Measurements from ENCODE around the gene BBS9. TPM values are rescaled to one million over a fixed set of nuclear protein-coding genes. Genes with fewer than 3 reads are reported as not detected.

The BBS9 gene
- total and polyA plus RNA-seq, 12 donors, result 4.1 to 44.0 (median 10.0) TPM

- Histone ChIP-seq H3K9me3 (peaks cover 0 to 7% (median 0%) of the 10 kb centered on the region in 11 donors), H3K27me3 (no peaks in the 10 kb centered on the region), H3K4me3 (peak overlapping the region; percentile 56 to 81 (median 69)), H3K36me3 (no peaks in the 10 kb centered on the region), H3K27ac (peak overlapping the region in 2 of 10 donors; percentile 87), H3K4me1 (peaks cover 0 to 25% (median 15%) of the 10 kb centered on the region in 9 donors)
- 14 to 22% methylated on average over 3 of the region's 3 CpGs for WGBS, 2 donors
- no peak for TF ChIP-seq CTCF (IDR thresholded peaks at IDR 0.05)
- intact Hi-C loops (cut with DNase I), result no loop called here
- ATAC-seq (no peak), DNase-seq (no peak)
Observed at GRCh38 chr7:33130184-33130583, 820 bp downstream of the BBS9 start.

- Histone ChIP-seq H3K27ac (no peak overlapping the region), H3K4me1 (peaks cover 0 to under 1% (median 0%) of the 10 kb centered on the region in 9 donors), H3K4me3 (no peak overlapping the region), H3K27me3 (no peaks in the 10 kb centered on the region), H3K9me3 (peaks cover 0 to 20% (median 0%) of the 10 kb centered on the region in 11 donors), H3K36me3 (no peaks in the 10 kb centered on the region)
- TF ChIP-seq CTCF (IDR thresholded peaks at IDR 0.05), result no peak
- no peak for DNase-seq
- intact Hi-C loops (cut with DNase I), result no loop called here
- WGBS, 2 donors, result 92 to 95% methylated on average over 15 of the region's 15 CpGs
- ATAC-seq, result no peak
Observed at GRCh38 chr7:33137103-33137502, 7.7 kb downstream of the BBS9 start.

GRCh38 chr7:33142585-33142984, 13.2 kb downstream of the BBS9 start:
- H3K36me3 ChIP-seq, result no peaks in the 10 kb centered on the region
- ATAC-seq (no peak), DNase-seq (no peak)
- peaks cover 0 to 14% (median 4%) of the 10 kb centered on the region in 11 donors for H3K9me3 ChIP-seq
- 83 to 84% methylated on average over 1 of the region's 1 CpG for WGBS, 2 donors
- intact Hi-C loops (cut with DNase I), result no loop called here
- H3K4me3 ChIP-seq, result no peak overlapping the region
- H3K27me3 ChIP-seq, result no peaks in the 10 kb centered on the region
- peaks cover 0 to 3% (median 0%) of the 10 kb centered on the region in 9 donors for H3K4me1 ChIP-seq
- no peak for TF ChIP-seq CTCF (IDR thresholded peaks at IDR 0.05)
- H3K27ac ChIP-seq, result no peak overlapping the region

- ATAC-seq (no peak), DNase-seq (no peak)
- WGBS, 2 donors, result 85 to 91% methylated on average over 4 of the region's 4 CpGs
- no peak overlapping the region for H3K27ac ChIP-seq
- H3K9me3 ChIP-seq, result peaks cover 0 to 14% (median 4%) of the 10 kb centered on the region in 11 donors
- no peaks in the 10 kb centered on the region for H3K27me3 ChIP-seq
- H3K4me1 ChIP-seq, result peaks cover 0 to 3% (median 0%) of the 10 kb centered on the region in 9 donors
- no peak overlapping the region for H3K4me3 ChIP-seq
- no peaks in the 10 kb centered on the region for H3K36me3 ChIP-seq
- TF ChIP-seq CTCF (IDR thresholded peaks at IDR 0.05), result no peak
- intact Hi-C loops (cut with DNase I), result no loop called here
Observed at GRCh38 chr7:33143996-33144718, 14.8 kb downstream of the BBS9 start.

All from heart right ventricle (tissue), 16 donors.